GM18951 (cell line): ENCODE data around the gene DNAJC11.
"Not testable (repeated sequence)": the region's sequence is repeated elsewhere in the genome, so short reads cannot be mapped to it uniquely, and the experiment has no call there.

Source experiments
- POLR2A ChIP-seq: IDR thresholded peaks from 4 replicates; pipeline ENCODE4 v1.6.1; 2011; ENCODE audit warnings: mild to moderate bottlenecking; ENCODE audit not compliant: insufficient read length, insufficient read depth; ENCODE audit errors: extremely low read depth
- in situ Hi-C: fragments of 300-500 bp; cut with MboI; formaldehyde crosslinking; loops from one replicate; pipeline ENCODE4 v1.12.0; 2022; ENCODE audit warnings: low sequenced_read_pairs, mixed read lengths, inconsistent platforms; ENCODE audit not compliant: unreplicated experiment

The DNAJC11 gene

DNA sequence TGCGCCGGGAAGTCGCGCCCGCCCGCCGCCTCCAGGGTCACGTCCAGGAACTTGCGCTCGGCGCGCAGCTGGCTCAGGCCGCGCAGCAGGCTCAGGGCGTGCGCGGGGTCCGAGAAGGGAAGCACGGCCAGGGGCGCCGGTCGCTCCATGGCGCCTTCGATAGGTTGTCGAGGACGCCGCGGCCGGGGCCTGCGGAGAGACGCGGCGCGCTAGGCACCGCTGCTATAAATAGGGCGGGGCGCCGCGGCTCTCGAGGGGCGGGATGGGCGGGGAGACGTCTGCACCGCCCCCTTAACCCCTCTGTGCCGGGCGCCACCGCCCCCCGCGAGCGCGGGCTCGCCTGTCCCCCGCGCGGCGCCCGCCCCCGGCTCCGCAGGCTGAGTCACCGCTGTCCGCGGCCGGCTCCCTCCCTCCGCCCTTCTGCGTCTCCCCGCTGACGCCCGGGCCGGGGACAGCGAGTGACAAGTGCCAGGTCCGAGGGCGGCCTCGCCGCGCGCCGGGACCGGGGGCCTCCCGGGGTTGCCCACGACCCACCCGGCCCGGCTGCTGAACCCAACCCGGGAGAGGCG, 98.9 kb downstream of the DNAJC11 start, which contains the start of gene KLHL21:
Gene KLHL21 (minus strand): TSS at position 201 of the 569 bp plus-strand sequence. CDS start 52 bp downstream, at position 149.
- peak; percentile 95 for TF ChIP-seq POLR2A
- in situ Hi-C loops: no loop called here

- TF ChIP-seq POLR2A: no peak
- in situ Hi-C loops: no loop called here
Observed at GRCh38 chr1:6601923-6602668, 99.5 kb downstream of the DNAJC11 start.

DNA sequence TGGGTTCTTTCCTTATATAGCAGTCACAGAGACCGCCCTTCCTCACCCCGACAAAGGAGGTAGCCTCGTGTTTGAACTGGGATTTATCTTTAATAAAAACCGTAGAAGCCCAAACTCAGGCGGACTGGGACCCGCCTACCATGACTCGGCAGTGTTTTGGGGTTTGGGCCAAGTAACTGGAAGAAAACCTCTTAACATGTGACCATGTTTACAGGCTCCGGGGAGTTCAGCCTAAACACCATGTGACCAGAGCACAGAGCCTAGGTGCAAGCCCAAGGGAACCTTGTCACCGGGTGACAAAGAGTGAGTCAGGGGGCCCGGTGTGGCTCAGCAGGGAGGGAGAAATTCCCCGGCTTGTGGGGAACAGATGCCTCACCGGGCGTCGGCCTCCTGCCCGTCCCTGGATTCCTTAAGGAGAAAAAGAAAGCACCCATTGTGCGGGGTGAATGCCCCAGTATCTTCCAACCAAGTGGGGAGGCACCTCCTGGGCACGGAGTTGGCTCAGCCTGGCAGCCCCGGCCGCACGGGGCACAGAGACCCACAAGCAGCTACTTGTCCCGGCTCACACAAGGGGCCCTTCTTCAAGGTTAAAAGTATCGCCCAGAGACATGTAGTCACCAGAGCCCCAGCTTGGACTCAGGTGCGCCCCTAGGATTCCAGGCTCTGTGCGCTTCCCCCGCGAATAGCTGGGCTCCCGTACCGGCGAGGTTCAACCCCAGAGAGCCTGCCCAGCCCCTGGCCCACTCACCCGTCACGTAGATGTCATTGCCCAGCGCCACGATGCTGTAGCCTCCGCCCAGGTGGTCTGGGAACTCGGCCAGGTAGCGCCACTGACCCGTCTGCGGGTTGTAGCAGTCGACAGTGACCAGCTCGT, 100.3 kb downstream of the DNAJC11 start:
- in situ Hi-C loops: no loop called here
- TF ChIP-seq POLR2A: no peak

GRCh38 chr1:6600410-6601048, 101.1 kb downstream of the DNAJC11 start:
- in situ Hi-C loops: no loop called here
- no peak for TF ChIP-seq POLR2A

- in situ Hi-C loops: not testable (repeated sequence)
Observed at GRCh38 chr1:6599991-6600390, 101.6 kb downstream of the DNAJC11 start.

GRCh38 chr1:6599141-6599975, 102.3 kb downstream of the DNAJC11 start:
- in situ Hi-C loops: no loop called here
- no peak for TF ChIP-seq POLR2A

GRCh38 chr1:6597777-6598131, 103.9 kb downstream of the DNAJC11 start:
- in situ Hi-C loops: no loop called here
- TF ChIP-seq POLR2A: no peak

DNA sequence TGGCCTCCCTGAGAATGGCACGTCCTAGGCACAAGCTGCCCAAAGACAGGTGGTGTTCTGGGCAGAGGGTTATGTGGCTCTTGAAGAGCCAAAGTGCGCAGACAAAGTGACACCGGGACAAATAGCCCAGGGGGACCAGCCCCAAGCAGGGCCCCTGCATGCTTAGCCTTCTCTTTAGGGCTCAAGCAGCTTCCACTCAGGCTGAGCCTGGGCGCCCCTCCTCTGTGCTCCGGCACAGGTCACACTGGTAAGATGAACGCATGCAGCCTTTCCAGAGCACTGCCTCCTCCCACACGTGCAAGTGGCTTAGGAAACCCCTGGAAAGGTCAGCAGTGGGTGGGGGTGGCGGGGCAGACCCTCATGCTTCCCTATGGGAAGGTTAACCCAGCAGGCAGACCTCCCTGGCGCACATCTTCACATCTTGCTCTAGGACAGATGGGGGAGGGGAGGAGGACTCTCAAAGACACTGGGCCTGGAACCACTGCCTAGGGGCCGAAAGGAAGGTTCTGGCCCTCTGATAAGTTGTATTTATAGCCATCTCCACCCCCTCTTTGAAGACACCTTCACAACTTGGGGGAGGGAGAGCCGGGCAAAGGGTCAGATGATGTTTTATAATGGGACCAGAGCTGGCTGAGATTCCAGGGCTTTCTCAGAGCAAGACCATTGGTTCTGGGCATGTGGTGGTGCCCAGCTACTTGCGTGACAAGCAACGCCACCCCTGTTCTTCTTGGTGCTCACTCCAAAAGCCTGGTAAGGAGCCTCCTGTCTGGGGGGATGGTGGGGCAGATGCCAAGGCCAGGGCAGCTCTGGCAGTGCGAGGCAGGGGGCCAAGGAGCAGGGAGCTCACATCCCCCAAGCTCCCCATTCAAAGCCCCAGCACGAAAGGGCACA, 104.5 kb downstream of the DNAJC11 start:
- in situ Hi-C loops: no loop called here
- no peak for TF ChIP-seq POLR2A

DNA sequence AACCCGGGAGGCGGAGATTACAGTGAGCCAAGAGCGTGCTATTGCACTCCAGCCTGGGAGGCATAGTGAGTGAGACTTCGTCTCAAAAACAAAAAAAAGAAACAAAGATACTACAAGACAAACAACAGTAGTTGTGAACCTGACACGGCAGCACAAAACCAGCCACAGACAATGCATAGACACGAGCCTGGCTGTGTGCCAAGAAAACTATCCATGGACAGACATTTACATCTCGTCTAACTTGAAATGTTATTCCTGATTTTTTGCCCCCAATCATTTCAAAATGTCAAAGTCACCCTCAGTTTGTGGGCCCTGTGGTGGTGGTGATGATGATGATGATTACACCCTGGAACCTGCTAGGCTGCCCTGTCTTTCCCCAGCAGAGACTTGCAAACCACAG, 105.3 kb downstream of the DNAJC11 start:
- in situ Hi-C loops: no loop called here
- no peak for TF ChIP-seq POLR2A

GRCh38 chr1:6594977-6595740, 106.5 kb downstream of the DNAJC11 start:
- TF ChIP-seq POLR2A: no peak

GRCh38 chr1:6593810-6594209, 107.8 kb downstream of the DNAJC11 start:
- TF ChIP-seq POLR2A: no peak

More at GRCh38 chr1:6594977-6595740, 106.5 kb downstream of the DNAJC11 start:
- in situ Hi-C loops: no loop called here

More at GRCh38 chr1:6593810-6594209, 107.8 kb downstream of the DNAJC11 start:
- in situ Hi-C loops: no loop called here
